ENCODE data around the gene UBR1. TPM values are rescaled to one million over a fixed set of nuclear protein-coding genes. Genes with fewer than 3 reads are reported as not detected.

The UBR1 gene
- total RNA-seq, 4 donors from 2014 or later = 28.8 to 42.0 (median 31.0) TPM

DNA sequence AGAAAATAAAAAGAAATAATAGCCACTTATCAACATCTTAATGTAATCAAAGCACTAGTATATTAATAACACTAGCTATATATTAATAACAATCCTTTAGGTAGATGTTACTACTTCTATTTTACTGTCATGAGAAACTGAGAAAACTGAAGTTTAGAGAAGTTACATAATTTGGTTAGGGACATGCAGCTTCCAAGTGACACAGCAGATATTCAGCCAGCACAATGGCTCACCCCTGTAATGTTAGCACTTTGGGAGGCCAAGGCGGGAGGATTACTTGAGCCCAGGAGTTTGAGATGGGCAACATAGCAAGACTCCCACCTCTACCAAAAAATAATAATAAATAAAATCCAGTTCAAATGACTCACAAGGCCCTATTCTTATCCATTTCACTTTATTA is 1.9 kb upstream of the UBR1 start:
- 90 to 91% methylated on average over 1 of the region's 1 CpG for WGBS, 2 donors
- TF ChIP-seq POLR2A (IDR thresholded peaks at IDR 0.05) (no peak), EP300 (IDR thresholded peaks at IDR 0.05) (no peak)
- TF ChIP-seq, protein P1, sequence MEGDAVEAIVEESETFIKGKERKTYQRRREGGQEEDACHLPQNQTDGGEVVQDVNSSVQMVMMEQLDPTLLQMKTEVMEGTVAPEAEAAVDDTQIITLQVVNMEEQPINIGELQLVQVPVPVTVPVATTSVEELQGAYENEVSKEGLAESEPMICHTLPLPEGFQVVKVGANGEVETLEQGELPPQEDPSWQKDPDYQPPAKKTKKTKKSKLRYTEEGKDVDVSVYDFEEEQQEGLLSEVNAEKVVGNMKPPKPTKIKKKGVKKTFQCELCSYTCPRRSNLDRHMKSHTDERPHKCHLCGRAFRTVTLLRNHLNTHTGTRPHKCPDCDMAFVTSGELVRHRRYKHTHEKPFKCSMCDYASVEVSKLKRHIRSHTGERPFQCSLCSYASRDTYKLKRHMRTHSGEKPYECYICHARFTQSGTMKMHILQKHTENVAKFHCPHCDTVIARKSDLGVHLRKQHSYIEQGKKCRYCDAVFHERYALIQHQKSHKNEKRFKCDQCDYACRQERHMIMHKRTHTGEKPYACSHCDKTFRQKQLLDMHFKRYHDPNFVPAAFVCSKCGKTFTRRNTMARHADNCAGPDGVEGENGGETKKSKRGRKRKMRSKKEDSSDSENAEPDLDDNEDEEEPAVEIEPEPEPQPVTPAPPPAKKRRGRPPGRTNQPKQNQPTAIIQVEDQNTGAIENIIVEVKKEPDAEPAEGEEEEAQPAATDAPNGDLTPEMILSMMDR (IDR thresholded peaks at IDR 0.05) = no peak
- Histone ChIP-seq H3K9me3 (no peaks in the 10 kb centered on the region), H3K4me3 (no peak overlapping the region), H3K36me3 (peaks cover 0 to 6% (median 0%) of the 10 kb centered on the region in 3 donors), H3K27me3 (no peaks in the 10 kb centered on the region), H3K27ac (no peak overlapping the region), H3K4me1 (peaks cover 0 to 33% (median 19%) of the 10 kb centered on the region in 4 donors)
- no peak for DNase-seq (ENCODE audit: low spot score in 2 of 2)

DNA sequence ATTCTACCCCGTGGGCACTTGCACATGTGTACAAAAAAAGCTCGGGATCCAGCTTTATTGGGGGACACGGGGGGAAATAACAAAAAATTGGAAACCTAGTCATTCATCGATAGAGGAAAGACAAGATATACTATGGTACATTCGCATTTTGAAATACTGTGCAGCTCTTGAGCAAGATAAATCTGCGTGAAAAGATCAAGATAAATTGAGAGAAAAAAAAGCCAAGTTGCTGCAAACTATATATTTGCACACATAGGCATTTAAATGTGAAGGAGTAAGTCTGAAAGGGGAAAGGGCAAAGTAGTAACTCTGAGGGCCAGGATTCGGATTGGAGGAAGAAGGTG is 620 bp upstream of the UBR1 start:
- Histone ChIP-seq H3K4me3 (peak overlapping the region; percentile 56 to 86 (median 68)), H3K9me3 (no peaks in the 10 kb centered on the region)
- DNase-seq (ENCODE audit: low spot score in 2 of 2) = no peak

DNA sequence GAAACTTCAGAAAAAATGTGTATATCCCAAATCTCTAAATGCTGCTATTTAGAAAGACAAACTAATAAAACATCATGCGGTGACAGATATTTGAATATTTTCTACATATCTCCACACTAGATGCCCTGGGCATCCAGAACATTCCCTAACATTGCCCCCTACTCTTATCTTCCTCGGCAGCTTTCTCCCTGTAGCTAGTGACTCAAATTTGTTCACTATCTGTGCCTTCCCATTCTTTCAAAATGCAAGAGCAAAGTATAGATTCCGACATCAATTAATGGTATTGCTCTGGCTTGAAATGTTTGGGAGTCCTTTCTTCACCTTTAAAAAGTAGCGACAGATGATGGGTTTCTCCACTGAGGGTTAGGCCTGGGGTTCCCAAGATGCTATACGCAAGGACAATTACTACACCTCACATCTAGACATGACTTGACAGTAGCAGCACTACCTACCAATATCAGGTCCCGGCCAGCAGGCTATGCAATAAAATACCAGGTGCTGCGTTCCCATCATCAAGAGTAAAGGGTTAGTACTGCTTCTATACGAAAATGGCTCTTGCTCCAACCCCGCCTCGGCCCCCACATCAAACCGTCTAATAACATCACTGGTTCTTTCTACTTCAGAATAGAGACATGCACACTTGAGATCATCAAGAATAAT is 631 bp downstream of the UBR1 start:
- Histone ChIP-seq H3K4me1 (peaks cover 0 to 47% (median 19%) of the 10 kb centered on the region in 4 donors), H3K27ac (peak overlapping the region; percentile 76 to 92 (median 90)), H3K9me3 (no peaks in the 10 kb centered on the region), H3K36me3 (peaks cover 0 to 27% (median 0%) of the 10 kb centered on the region in 3 donors), H3K4me3 (peak overlapping the region; percentile 56 to 86 (median 68)), H3K27me3 (no peaks in the 10 kb centered on the region)
- WGBS, 2 donors = 9 to 11% methylated on average over 11 of the region's 11 CpGs
- TF ChIP-seq EP300 (IDR thresholded peaks at IDR 0.05) (no peak), POLR2A (IDR thresholded peaks at IDR 0.05) (no peak)
- TF ChIP-seq, protein P1 (IDR thresholded peaks at IDR 0.05) = no peak
- no peak for DNase-seq (ENCODE audit: low spot score in 2 of 2)

More for the DNA sequence above, 620 bp upstream of the UBR1 start:
- H3K4me1 ChIP-seq = peaks cover 0 to 39% (median 19%) of the 10 kb centered on the region in 4 donors
- 24 to 25% methylated on average over 7 of the region's 7 CpGs for WGBS, 2 donors
- H3K36me3 ChIP-seq = peaks cover 0 to 15% (median 0%) of the 10 kb centered on the region in 3 donors
- TF ChIP-seq, protein P1 (IDR thresholded peaks at IDR 0.05) = no peak
- no peak for TF ChIP-seq POLR2A (IDR thresholded peaks at IDR 0.05)
- no peak for TF ChIP-seq EP300 (IDR thresholded peaks at IDR 0.05)
- no peaks in the 10 kb centered on the region for H3K27me3 ChIP-seq
- peak overlapping the region; percentile 76 to 92 (median 90) for H3K27ac ChIP-seq

DNA sequence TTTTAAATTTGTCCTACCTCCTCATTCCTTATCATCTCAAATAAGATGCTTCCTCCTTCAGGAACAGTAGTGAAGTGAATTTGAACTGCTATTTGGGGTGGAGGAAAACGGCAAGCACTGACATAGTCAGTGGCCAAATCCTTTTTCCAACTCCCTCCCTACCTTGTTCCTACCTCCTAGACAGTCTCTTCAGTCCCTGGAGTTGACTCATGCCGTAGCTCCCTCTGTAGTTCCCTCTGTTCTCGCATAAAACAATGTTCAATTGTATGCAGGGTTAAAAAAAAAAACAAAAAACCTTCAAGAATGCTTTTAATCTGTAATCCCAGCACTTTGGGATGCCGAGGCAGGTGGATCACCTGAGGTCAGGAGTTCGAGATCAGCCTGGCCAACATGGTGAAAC is 1.4 kb downstream of the UBR1 start:
- no peak overlapping the region for H3K27ac ChIP-seq
- TF ChIP-seq POLR2A (IDR thresholded peaks at IDR 0.05) = no peak
- no peak for TF ChIP-seq EP300 (IDR thresholded peaks at IDR 0.05)
- TF ChIP-seq, protein P1 (IDR thresholded peaks at IDR 0.05) = no peak
- H3K9me3 ChIP-seq = no peaks in the 10 kb centered on the region
- peaks cover 0 to 35% (median 0%) of the 10 kb centered on the region in 3 donors for H3K36me3 ChIP-seq
- H3K4me3 ChIP-seq = peak overlapping the region in 3 of 4 donors; percentile 67 to 86 (median 68)
- DNase-seq (ENCODE audit: low spot score in 2 of 2) = no peak
- H3K27me3 ChIP-seq = no peaks in the 10 kb centered on the region
- WGBS, 2 donors = 35 to 45% methylated on average over 5 of the region's 5 CpGs
- H3K4me1 ChIP-seq = peaks cover 0 to 47% (median 19%) of the 10 kb centered on the region in 4 donors

DNA sequence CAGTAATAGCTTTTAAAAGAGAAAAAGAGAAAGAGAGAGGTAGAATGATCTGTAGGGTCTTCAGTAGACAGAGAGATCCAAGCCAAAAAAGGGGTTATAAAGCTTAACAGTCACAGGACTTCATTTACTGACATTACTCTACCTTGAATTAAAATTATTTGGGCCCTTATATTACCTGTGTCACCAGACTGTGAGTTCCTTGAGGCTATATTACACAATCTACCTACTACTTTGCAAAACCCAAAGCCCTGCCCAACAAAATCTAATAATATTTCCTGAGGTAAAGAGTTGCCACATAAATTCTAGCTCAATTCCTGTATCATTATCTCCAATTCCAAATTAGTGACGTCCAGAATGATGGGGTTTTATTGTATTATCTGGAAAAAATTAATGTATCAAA is 1.9 kb downstream of the UBR1 start:
- Histone ChIP-seq H3K9me3 (no peaks in the 10 kb centered on the region), H3K27me3 (no peaks in the 10 kb centered on the region), H3K36me3 (peaks cover 0 to 39% (median 0%) of the 10 kb centered on the region in 3 donors), H3K27ac (no peak overlapping the region), H3K4me3 (no peak overlapping the region), H3K4me1 (peaks cover 0 to 47% (median 19%) of the 10 kb centered on the region in 4 donors)
- TF ChIP-seq POLR2A (IDR thresholded peaks at IDR 0.05) = no peak
- TF ChIP-seq, protein P1 (IDR thresholded peaks at IDR 0.05) = no peak
- 52 to 55% methylated on average over 1 of the region's 1 CpG for WGBS, 2 donors
- no peak for DNase-seq (ENCODE audit: low spot score in 2 of 2)

All from tibial nerve (tissue), 4 donors.